Prostate gland (tissue), 2 donors: ENCODE measurements around the gene KRT85. TPM values are rescaled to one million over a fixed set of nuclear protein-coding genes. Genes with fewer than 3 reads are reported as not detected.

Source experiments
- DNase-seq: peaks from one replicate; pipeline ENCODE4 v3.0.0-alpha.2; 2019; ENCODE audit warnings: low spot score
- H3K27ac ChIP-seq, 2 donors: fragments of 200-600 bp; sonication (generic); 2 replicates each; pipeline ENCODE4 v1.5.1; 2017 to 2019
- H3K27me3 ChIP-seq: fragments of 200-600 bp; sonication (generic); replicated peaks from 2 replicates; pipeline ENCODE4 v1.5.1; 2019; ENCODE audit not compliant: insufficient read depth
- H3K36me3 ChIP-seq, 2 donors: fragments of 200-600 bp; sonication (generic); 1 replicate in 1 of 2; 2 replicates in 1 of 2; pipeline versions ENCODE4 v1.5.1 to v1.8.1; 2017 to 2019
- H3K4me1 ChIP-seq: fragments of 200-600 bp; sonication (generic); replicated peaks from 2 replicates; pipeline ENCODE4 v1.5.1; 2019
- H3K4me3 ChIP-seq, 2 donors: fragments of 200-600 bp; sonication (generic); 2 replicates each; pipeline ENCODE4 v1.5.1; 2017 to 2019
- H3K9me3 ChIP-seq: fragments of 200-600 bp; sonication (generic); 2 replicates; pipeline ENCODE4 v1.5.1; 2017
- POLR2A ChIP-seq: fragments of 450-650 bp; IDR thresholded peaks from one replicate; pipeline ENCODE4 v1.6.1; 2016; ENCODE audit warnings: antibody characterized with exemption, mild to moderate bottlenecking
- POLR2AphosphoS5 ChIP-seq: sonication (generic); formaldehyde crosslinking; IDR thresholded peaks from one replicate; pipeline ENCODE4 v1.6.1; 2017; ENCODE audit warnings: antibody characterized with exemption
- WGBS: methylation state at CpG from one replicate; pipeline ENCODE4 v1.1.5; 2018; 5-methylcytosine and 5-hydroxymethylcytosine counted together
- intact Hi-C: fragments of 100-400 bp; cut with DNase I; formaldehyde crosslinking; loops from one replicate; pipeline ENCODE4 v1.14.2; 2022
- total RNA-seq, 2 donors: library from RNA; depleted of rRNA; stranded (reverse); fragments of >200 nt; gene quantifications; one replicate each; pipeline ENCODE4 v1.1.0, GENCODE V29; 2016
- TF ChIP-seq, protein P1 (sequence below), 4 experiments: fragments of 200-600 bp in 2 of 4; fragments of 450-650 bp in 2 of 4; sonication (generic) in 2 of 4; IDR thresholded peaks; 1 replicate in 3 of 4; 2 replicates in 1 of 4; pipeline ENCODE4 v1.5.1; 2016 to 2019; ENCODE audit warnings: antibody characterized with exemption in 4 of 4, mild to moderate bottlenecking in 2 of 4, moderate library complexity in 2 of 4

Gene KRT85
- total RNA-seq, 2 donors from 2014 or later: not detected

GRCh38 chr12:52362118-52362726 is 5.1 kb downstream of the KRT85 start:
- WGBS: 91% methylated on average over 11 of the region's 11 CpGs
- intact Hi-C loops: no loop called here
- TF ChIP-seq, protein P1, sequence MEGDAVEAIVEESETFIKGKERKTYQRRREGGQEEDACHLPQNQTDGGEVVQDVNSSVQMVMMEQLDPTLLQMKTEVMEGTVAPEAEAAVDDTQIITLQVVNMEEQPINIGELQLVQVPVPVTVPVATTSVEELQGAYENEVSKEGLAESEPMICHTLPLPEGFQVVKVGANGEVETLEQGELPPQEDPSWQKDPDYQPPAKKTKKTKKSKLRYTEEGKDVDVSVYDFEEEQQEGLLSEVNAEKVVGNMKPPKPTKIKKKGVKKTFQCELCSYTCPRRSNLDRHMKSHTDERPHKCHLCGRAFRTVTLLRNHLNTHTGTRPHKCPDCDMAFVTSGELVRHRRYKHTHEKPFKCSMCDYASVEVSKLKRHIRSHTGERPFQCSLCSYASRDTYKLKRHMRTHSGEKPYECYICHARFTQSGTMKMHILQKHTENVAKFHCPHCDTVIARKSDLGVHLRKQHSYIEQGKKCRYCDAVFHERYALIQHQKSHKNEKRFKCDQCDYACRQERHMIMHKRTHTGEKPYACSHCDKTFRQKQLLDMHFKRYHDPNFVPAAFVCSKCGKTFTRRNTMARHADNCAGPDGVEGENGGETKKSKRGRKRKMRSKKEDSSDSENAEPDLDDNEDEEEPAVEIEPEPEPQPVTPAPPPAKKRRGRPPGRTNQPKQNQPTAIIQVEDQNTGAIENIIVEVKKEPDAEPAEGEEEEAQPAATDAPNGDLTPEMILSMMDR (IDR thresholded peaks at IDR 0.05): no peak
- no peak for TF ChIP-seq POLR2AphosphoS5
- TF ChIP-seq POLR2A: no peak

DNA sequence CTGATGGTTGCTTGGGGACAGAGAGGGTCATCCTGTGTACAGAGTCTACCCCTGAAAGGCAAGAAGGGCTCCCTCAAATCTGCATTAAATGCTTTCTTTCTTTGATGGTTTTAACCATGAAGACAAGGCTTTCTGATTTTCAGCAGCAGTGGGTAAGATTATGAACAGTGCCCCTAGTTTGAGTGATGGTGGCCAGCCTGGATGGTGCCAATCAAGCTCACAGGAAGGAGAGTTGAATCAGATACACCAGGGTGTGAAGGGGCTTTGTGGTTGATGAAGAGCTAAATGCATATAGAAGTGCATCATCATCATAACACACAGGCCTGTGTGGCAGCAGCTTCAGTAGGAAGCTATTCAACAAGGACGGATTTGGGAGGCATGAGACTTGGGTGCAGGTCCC is 5.7 kb downstream of the KRT85 start:
- 90% methylated on average over 1 of the region's 1 CpG for WGBS
- H3K27me3 ChIP-seq: no peaks in the 10 kb centered on the region
- H3K36me3 ChIP-seq: no peaks in the 10 kb centered on the region
- DNase-seq: no peak
- intact Hi-C loops: no loop called here
- H3K4me3 ChIP-seq: no peak overlapping the region
- TF ChIP-seq POLR2A (no peak), POLR2AphosphoS5 (no peak)
- TF ChIP-seq, protein P1 (IDR thresholded peaks at IDR 0.05): no peak
- no peaks in the 10 kb centered on the region for H3K9me3 ChIP-seq
- H3K27ac ChIP-seq: no peak overlapping the region
- H3K4me1 ChIP-seq: no peaks in the 10 kb centered on the region

More at GRCh38 chr12:52362118-52362726, 5.1 kb downstream of the KRT85 start:
- H3K27ac ChIP-seq: no peak overlapping the region
- no peak for DNase-seq
- no peaks in the 10 kb centered on the region for H3K27me3 ChIP-seq
- H3K9me3 ChIP-seq: no peaks in the 10 kb centered on the region
- H3K4me1 ChIP-seq: no peaks in the 10 kb centered on the region
- no peak overlapping the region for H3K4me3 ChIP-seq
- no peaks in the 10 kb centered on the region for H3K36me3 ChIP-seq

- no peaks in the 10 kb centered on the region for H3K27me3 ChIP-seq
- no peak overlapping the region for H3K27ac ChIP-seq
- 64% methylated on average over 13 of the region's 13 CpGs for WGBS
- H3K36me3 ChIP-seq: no peaks in the 10 kb centered on the region
- no peaks in the 10 kb centered on the region for H3K9me3 ChIP-seq
- H3K4me1 ChIP-seq: no peaks in the 10 kb centered on the region
- intact Hi-C loops: no loop called here
- TF ChIP-seq POLR2AphosphoS5: peak; percentile 48
- TF ChIP-seq, protein P1 (IDR thresholded peaks at IDR 0.05): no peak
- peak; percentile 48 for DNase-seq
- no peak overlapping the region for H3K4me3 ChIP-seq
Measured at GRCh38 chr12:52360663-52361271, 6.5 kb downstream of the KRT85 start.

- H3K27ac ChIP-seq: no peak overlapping the region
- TF ChIP-seq POLR2A: no peak
- TF ChIP-seq, protein P1 (IDR thresholded peaks at IDR 0.05): no peak
- no peak for TF ChIP-seq POLR2AphosphoS5
- DNase-seq: no peak
- 73% methylated on average over 7 of the region's 7 CpGs for whole genome bisulfite sequencing
- H3K4me1 ChIP-seq: no peaks in the 10 kb centered on the region
- intact Hi-C loops: no loop called here
- no peaks in the 10 kb centered on the region for H3K36me3 ChIP-seq
- H3K4me3 ChIP-seq: no peak overlapping the region
- no peaks in the 10 kb centered on the region for H3K27me3 ChIP-seq
- H3K9me3 ChIP-seq: no peaks in the 10 kb centered on the region
Measured at GRCh38 chr12:52360106-52360662, 7.1 kb downstream of the KRT85 start.
